ENCODE results near the gene GPR31.

GPR31 gene

GRCh38 chr6:167116838-167117228 is 40.9 kb downstream of the GPR31 start:
- Histone ChIP-seq H3K4me3 (no peak overlapping the region), H3K9me3 (ENCODE audit: low read depth, low read length) (no peaks in the 10 kb centered on the region), H3K9ac (ENCODE audit: insufficient read length) (no peak overlapping the region), H3K27ac (no peak overlapping the region), H3K36me3 (ENCODE audit: insufficient read depth, low read length) (no peaks in the 10 kb centered on the region)
- TF ChIP-seq FOXP2 (optimal IDR thresholded peaks at IDR 0.05; ENCODE audit: control extremely low read depth, extremely low read length, insufficient read depth): no peak
- no peak for TF ChIP-seq POLR2AphosphoS5 (IDR thresholded peaks at IDR 0.05; ENCODE audit: borderline replicate concordance, low read depth, low read length)
- DNase-seq (ENCODE audit: low read depth, low spot score): no peak

GRCh38 chr6:167116109-167116837 is 41.5 kb downstream of the GPR31 start:
- TF ChIP-seq FOXP2 (optimal IDR thresholded peaks at IDR 0.05; ENCODE audit: control extremely low read depth, extremely low read length, insufficient read depth) (no peak), EZH2 (IDR thresholded peaks at IDR 0.05) (no peak), POLR2AphosphoS5 (IDR thresholded peaks at IDR 0.05; ENCODE audit: borderline replicate concordance, low read depth, low read length) (no peak)
- Histone ChIP-seq H3K4me3 (no peak overlapping the region), H3K27ac (no peak overlapping the region), H3K9ac (ENCODE audit: insufficient read length) (no peak overlapping the region), H3K36me3 (ENCODE audit: insufficient read depth, low read length) (no peaks in the 10 kb centered on the region), H3K9me3 (ENCODE audit: low read depth, low read length) (no peaks in the 10 kb centered on the region)
- DNase-seq (ENCODE audit: low read depth, low spot score): no peak

- no peak for DNase-seq (ENCODE audit: low read depth, low spot score)
Observed at GRCh38 chr6:167115054-167115453, 42.7 kb downstream of the GPR31 start.

GRCh38 chr6:167113935-167114910 is 43.6 kb downstream of the GPR31 start:
- Histone ChIP-seq H3K27ac (no peak overlapping the region), H3K9me3 (ENCODE audit: low read depth, low read length) (no peaks in the 10 kb centered on the region), H3K4me3 (no peak overlapping the region), H3K36me3 (ENCODE audit: insufficient read depth, low read length) (no peaks in the 10 kb centered on the region), H3K9ac (ENCODE audit: insufficient read length) (no peak overlapping the region)
- DNase-seq (ENCODE audit: low read depth, low spot score): no peak
- no peak for TF ChIP-seq FOXP2 (optimal IDR thresholded peaks at IDR 0.05; ENCODE audit: control extremely low read depth, extremely low read length, insufficient read depth)
- TF ChIP-seq EZH2 (IDR thresholded peaks at IDR 0.05): no peak
- no peak for TF ChIP-seq POLR2AphosphoS5 (IDR thresholded peaks at IDR 0.05; ENCODE audit: borderline replicate concordance, low read depth, low read length)

More at GRCh38 chr6:167115054-167115453, 42.7 kb downstream of the GPR31 start:
- no peaks in the 10 kb centered on the region for H3K36me3 ChIP-seq (ENCODE audit: insufficient read depth, low read length)
- no peak overlapping the region for H3K4me3 ChIP-seq
- H3K9ac ChIP-seq (ENCODE audit: insufficient read length): no peak overlapping the region
- no peak overlapping the region for H3K27ac ChIP-seq
- no peaks in the 10 kb centered on the region for H3K9me3 ChIP-seq (ENCODE audit: low read depth, low read length)
- TF ChIP-seq FOXP2 (optimal IDR thresholded peaks at IDR 0.05; ENCODE audit: control extremely low read depth, extremely low read length, insufficient read depth) (no peak), POLR2AphosphoS5 (IDR thresholded peaks at IDR 0.05; ENCODE audit: borderline replicate concordance, low read depth, low read length) (no peak), EZH2 (IDR thresholded peaks at IDR 0.05) (no peak)

GRCh38 chr6:167113047-167113754 is 44.6 kb downstream of the GPR31 start:
- no peak for DNase-seq (ENCODE audit: low read depth, low spot score)
- TF ChIP-seq EZH2 (IDR thresholded peaks at IDR 0.05): no peak
- TF ChIP-seq POLR2AphosphoS5 (IDR thresholded peaks at IDR 0.05; ENCODE audit: borderline replicate concordance, low read depth, low read length): no peak
- TF ChIP-seq FOXP2 (optimal IDR thresholded peaks at IDR 0.05; ENCODE audit: control extremely low read depth, extremely low read length, insufficient read depth): no peak
- Histone ChIP-seq H3K9ac (ENCODE audit: insufficient read length) (no peak overlapping the region), H3K27ac (no peak overlapping the region), H3K4me3 (no peak overlapping the region), H3K36me3 (ENCODE audit: insufficient read depth, low read length) (no peaks in the 10 kb centered on the region), H3K9me3 (ENCODE audit: low read depth, low read length) (no peaks in the 10 kb centered on the region)

GRCh38 chr6:167112421-167112820 is 45.4 kb downstream of the GPR31 start:
- H3K4me3 ChIP-seq: no peak overlapping the region
- no peak for DNase-seq (ENCODE audit: low read depth, low spot score)
- no peaks in the 10 kb centered on the region for H3K36me3 ChIP-seq (ENCODE audit: insufficient read depth, low read length)
- no peak for TF ChIP-seq POLR2AphosphoS5 (IDR thresholded peaks at IDR 0.05; ENCODE audit: borderline replicate concordance, low read depth, low read length)
- no peak overlapping the region for H3K27ac ChIP-seq
- H3K9me3 ChIP-seq (ENCODE audit: low read depth, low read length): no peaks in the 10 kb centered on the region
- no peak overlapping the region for H3K9ac ChIP-seq (ENCODE audit: insufficient read length)

- TF ChIP-seq POLR2AphosphoS5 (IDR thresholded peaks at IDR 0.05; ENCODE audit: borderline replicate concordance, low read depth, low read length): no peak
- no peak for TF ChIP-seq FOXP2 (optimal IDR thresholded peaks at IDR 0.05; ENCODE audit: control extremely low read depth, extremely low read length, insufficient read depth)
- no peak for TF ChIP-seq EZH2 (IDR thresholded peaks at IDR 0.05)
- Histone ChIP-seq H3K9ac (ENCODE audit: insufficient read length) (no peak overlapping the region), H3K36me3 (ENCODE audit: insufficient read depth, low read length) (no peaks in the 10 kb centered on the region), H3K9me3 (ENCODE audit: low read depth, low read length) (no peaks in the 10 kb centered on the region), H3K27ac (no peak overlapping the region), H3K4me3 (no peak overlapping the region)
- DNase-seq (ENCODE audit: low read depth, low spot score): no peak
Observed at GRCh38 chr6:167111597-167111996, 46.2 kb downstream of the GPR31 start.

GRCh38 chr6:167109651-167110050 is 48.1 kb downstream of the GPR31 start:
- H3K27ac ChIP-seq: no peak overlapping the region
- H3K4me3 ChIP-seq: no peak overlapping the region
- H3K9me3 ChIP-seq (ENCODE audit: low read depth, low read length): no peaks in the 10 kb centered on the region
- H3K9ac ChIP-seq (ENCODE audit: insufficient read length): no peak overlapping the region
- DNase-seq (ENCODE audit: low read depth, low spot score): no peak
- TF ChIP-seq POLR2AphosphoS5 (IDR thresholded peaks at IDR 0.05; ENCODE audit: borderline replicate concordance, low read depth, low read length) (no peak), FOXP2 (optimal IDR thresholded peaks at IDR 0.05; ENCODE audit: control extremely low read depth, extremely low read length, insufficient read depth) (no peak), EZH2 (IDR thresholded peaks at IDR 0.05) (no peak)
- no peaks in the 10 kb centered on the region for H3K36me3 ChIP-seq (ENCODE audit: insufficient read depth, low read length)
